ENCODE measurements around the gene CAMTA1. TPM values are rescaled to one million over a fixed set of nuclear protein-coding genes. Genes with fewer than 3 reads are reported as not detected.

The CAMTA1 gene
- total RNA-seq, 1 donor, result 19.9 TPM

- no peak for DNase-seq (ENCODE audit: low read depth in 2 of 3, low spot score in 2 of 3)
Measured at GRCh38 chr1:6779089-6779805, 6.0 kb upstream of the CAMTA1 start.

- no peak for DNase-seq (ENCODE audit: low read depth in 2 of 3, low spot score in 2 of 3)
Measured at GRCh38 chr1:6782151-6782550, 3.1 kb upstream of the CAMTA1 start.

- peak in 1 of 3 donors; percentile 46 for DNase-seq (ENCODE audit: low read depth in 2 of 3, low spot score in 2 of 3)
Measured at GRCh38 chr1:6783221-6783620, 2.0 kb upstream of the CAMTA1 start.

GRCh38 chr1:6783936-6784559, 1.2 kb upstream of the CAMTA1 start:
- peak in 1 of 3 donors; percentile 40 for DNase-seq (ENCODE audit: low read depth in 2 of 3, low spot score in 2 of 3)

GRCh38 chr1:6784560-6785317, 515 bp upstream of the CAMTA1 start:
- DNase-seq (ENCODE audit: low read depth in 2 of 3, low spot score in 2 of 3), result peak; percentile 99 to 100 (median 100)

- DNase-seq (ENCODE audit: low read depth in 2 of 3, low spot score in 2 of 3), result peak in 2 of 3 donors; percentile 34 to 50
Measured at GRCh38 chr1:6785728-6786505, 663 bp downstream of the CAMTA1 start.

GRCh38 chr1:6788946-6789345, 3.7 kb downstream of the CAMTA1 start:
- no peak for DNase-seq (ENCODE audit: low read depth in 2 of 3, low spot score in 2 of 3)

GRCh38 chr1:6790146-6790545, 4.9 kb downstream of the CAMTA1 start:
- DNase-seq (ENCODE audit: low read depth in 2 of 3, low spot score in 2 of 3), result no peak

GRCh38 chr1:6794164-6794563, 8.9 kb downstream of the CAMTA1 start:
- DNase-seq (ENCODE audit: low read depth in 2 of 3, low spot score in 2 of 3), result peak in 2 of 3 donors; percentile 52 to 73

- no peak for DNase-seq (ENCODE audit: low read depth in 2 of 3, low spot score in 2 of 3)
Measured at GRCh38 chr1:6795203-6795602, 9.9 kb downstream of the CAMTA1 start.

GRCh38 chr1:6795661-6796060, 10.4 kb downstream of the CAMTA1 start:
- DNase-seq (ENCODE audit: low read depth in 2 of 3, low spot score in 2 of 3), result no peak

GRCh38 chr1:6796095-6796494, 10.8 kb downstream of the CAMTA1 start:
- no peak for DNase-seq (ENCODE audit: low read depth in 2 of 3, low spot score in 2 of 3)

GRCh38 chr1:6799499-6799898, 14.2 kb downstream of the CAMTA1 start:
- no peak for DNase-seq (ENCODE audit: low read depth in 2 of 3, low spot score in 2 of 3)

- DNase-seq (ENCODE audit: low read depth in 2 of 3, low spot score in 2 of 3), result peak in 1 of 3 donors; percentile 24
Measured at GRCh38 chr1:6800745-6801144, 15.5 kb downstream of the CAMTA1 start.

- DNase-seq (ENCODE audit: low read depth in 2 of 3, low spot score in 2 of 3), result no peak
Measured at GRCh38 chr1:6801199-6801598, 15.9 kb downstream of the CAMTA1 start.

- peak in 1 of 3 donors; percentile 56 for DNase-seq (ENCODE audit: low read depth in 2 of 3, low spot score in 2 of 3)
Measured at GRCh38 chr1:6801966-6802365, 16.7 kb downstream of the CAMTA1 start.

- DNase-seq (ENCODE audit: low read depth in 2 of 3, low spot score in 2 of 3), result no peak
Measured at GRCh38 chr1:6802454-6802853, 17.2 kb downstream of the CAMTA1 start.

GRCh38 chr1:6802893-6803292, 17.6 kb downstream of the CAMTA1 start:
- no peak for DNase-seq (ENCODE audit: low read depth in 2 of 3, low spot score in 2 of 3)

- DNase-seq (ENCODE audit: low read depth in 2 of 3, low spot score in 2 of 3), result no peak
Measured at GRCh38 chr1:6803357-6803756, 18.1 kb downstream of the CAMTA1 start.

GRCh38 chr1:6805004-6805416, 19.8 kb downstream of the CAMTA1 start:
- peak in 1 of 3 donors; percentile 44 for DNase-seq (ENCODE audit: low read depth in 2 of 3, low spot score in 2 of 3)

GRCh38 chr1:6807782-6808181, 22.5 kb downstream of the CAMTA1 start:
- DNase-seq (ENCODE audit: low read depth in 2 of 3, low spot score in 2 of 3), result no peak
